Stimulated activated memory B cell treated with anti-CD40 and anti-IgM and Interleukin-4, amounts not matched to agents 10 μg/mL and 1 μg/mL and 100 μg/mL, for 72 hours (primary cell): ENCODE data around the gene RPL3.

Experiments used
- ATAC-seq: fragments of 150-1000 bp; cut with Tn5 transposase; 2 replicates; pipeline ENCODE4 v1.10.0; 2021
- H3K27ac Mint-ChIP-seq: one replicate; pipeline ENCODE4 v1.8.0; 2022; ENCODE audit warnings: mild to moderate bottlenecking, mixed read lengths
- H3K27me3 Mint-ChIP-seq: one replicate; pipeline ENCODE4 v1.8.0; 2022; ENCODE audit warnings: mixed read lengths
- H3K36me3 Mint-ChIP-seq: one replicate; pipeline ENCODE4 v1.8.0; 2022; ENCODE audit warnings: mixed read lengths
- H3K4me1 Mint-ChIP-seq: one replicate; pipeline ENCODE4 v1.8.0; 2022; ENCODE audit warnings: mixed read lengths
- H3K4me3 Mint-ChIP-seq: one replicate; pipeline ENCODE4 v1.8.0; 2022; ENCODE audit warnings: mild to moderate bottlenecking, moderate library complexity, mixed read lengths
- H3K9me3 Mint-ChIP-seq: one replicate; pipeline ENCODE4 v1.8.0; 2022; ENCODE audit warnings: mixed read lengths

RPL3 gene

DNA sequence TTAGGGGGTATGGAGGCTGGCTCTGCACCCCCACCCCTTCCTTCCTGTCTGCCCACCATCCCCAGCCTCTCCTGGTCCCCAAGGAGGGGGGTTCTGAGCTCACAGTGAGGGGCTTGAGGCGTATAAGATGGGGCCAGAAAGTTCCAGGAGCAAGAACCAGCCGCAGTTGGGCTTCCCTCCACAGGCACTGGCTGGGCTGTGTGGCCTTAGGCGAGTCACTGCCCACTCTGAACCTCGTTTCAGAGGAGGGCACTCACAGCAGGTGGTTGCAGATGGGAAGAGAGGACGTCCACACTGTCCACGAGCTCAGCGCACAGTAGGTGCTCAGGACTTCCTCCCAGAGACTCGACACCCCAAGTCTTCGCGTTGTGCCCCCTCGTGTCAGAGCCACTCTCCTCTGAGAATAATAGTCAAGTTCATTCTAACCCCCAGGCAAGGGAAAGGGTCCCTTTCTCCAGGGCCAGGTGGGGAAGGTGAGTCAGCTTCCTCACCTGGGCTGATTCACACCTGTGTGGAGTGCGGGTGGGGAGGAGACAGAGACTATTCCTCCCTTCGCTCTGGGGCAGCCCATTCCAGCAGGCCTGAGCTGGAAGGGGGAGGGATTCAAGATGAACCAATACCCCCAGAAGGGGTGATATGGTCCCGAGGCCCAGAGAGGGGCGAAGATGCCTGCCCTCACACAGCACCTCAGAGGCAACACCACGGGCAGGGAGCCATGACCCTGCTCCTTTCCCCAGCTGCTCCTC lies 29.3 kb downstream of the RPL3 start:
- Mint-ChIP-seq H3K4me3 (no peak overlapping the region), H3K9me3 (peaks cover 2% of the 10 kb centered on the region), H3K36me3 (peaks cover 6% of the 10 kb centered on the region), H3K4me1 (peaks cover 29% of the 10 kb centered on the region), H3K27ac (no peak overlapping the region), H3K27me3 (peaks cover 8% of the 10 kb centered on the region)
- ATAC-seq = no peak

DNA sequence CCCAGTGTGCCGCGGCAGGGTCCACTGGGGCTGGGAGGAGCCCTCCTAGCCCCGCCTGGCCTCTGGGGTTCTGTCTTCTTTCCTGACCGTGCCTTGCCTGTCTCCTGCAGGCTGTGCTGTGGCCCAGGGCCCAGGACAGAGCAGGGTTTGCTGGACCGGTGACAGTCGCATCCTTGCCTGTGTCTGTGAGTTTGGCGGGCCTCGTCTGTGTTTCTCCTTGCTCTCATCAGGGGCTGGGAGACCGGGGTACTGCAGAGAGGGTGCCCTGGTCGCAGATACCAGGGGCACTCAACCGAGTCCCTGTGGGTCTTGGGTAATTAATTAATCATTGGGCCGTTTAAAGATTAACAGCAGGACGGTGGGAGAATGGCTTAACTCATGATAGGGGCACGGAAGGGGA lies 29.9 kb downstream of the RPL3 start:
- Mint-ChIP-seq H3K4me3 (no peak overlapping the region), H3K27ac (no peak overlapping the region), H3K9me3 (peaks cover 2% of the 10 kb centered on the region), H3K4me1 (peaks cover 29% of the 10 kb centered on the region), H3K36me3 (peaks cover 6% of the 10 kb centered on the region), H3K27me3 (peaks cover 4% of the 10 kb centered on the region)
- ATAC-seq = no peak

DNA sequence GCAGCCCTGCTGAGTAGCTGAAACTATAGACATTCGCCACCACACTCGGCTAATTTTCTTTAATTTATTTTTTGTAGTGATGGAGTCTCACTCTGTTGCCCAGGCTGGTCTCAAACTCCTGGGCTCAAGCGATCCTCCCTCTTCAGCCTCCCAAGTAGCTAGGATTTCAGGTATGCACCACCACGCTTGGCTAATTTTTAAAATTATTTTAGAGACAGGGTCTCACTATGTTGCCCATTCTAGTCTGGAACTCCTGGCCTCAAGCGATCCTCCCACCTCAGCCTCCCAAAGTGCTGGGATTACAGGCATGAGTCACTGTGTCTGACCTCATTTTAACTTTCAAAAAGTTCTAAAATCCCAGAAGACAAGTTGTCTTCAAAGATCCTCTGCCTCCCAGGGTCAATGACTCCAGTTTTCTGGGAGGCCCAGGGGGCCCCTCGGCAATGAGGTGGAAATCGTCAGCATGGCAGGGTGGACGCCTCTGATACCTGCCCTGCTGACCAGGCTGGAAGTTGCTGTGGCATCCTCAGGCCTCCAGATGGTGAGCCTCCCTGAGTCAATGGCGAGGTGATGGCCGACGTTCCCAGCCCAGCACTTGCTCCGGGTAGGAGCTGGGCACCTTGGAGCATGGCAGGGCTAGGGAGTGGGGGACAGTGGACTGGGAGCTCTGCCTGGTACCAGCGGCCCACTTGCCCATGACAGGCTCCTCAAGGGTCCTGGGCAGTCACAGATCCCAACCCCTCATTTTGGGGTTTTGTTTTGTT lies 31.1 kb downstream of the RPL3 start:
- Mint-ChIP-seq H3K36me3 (peaks cover 6% of the 10 kb centered on the region), H3K27ac (peak overlapping the region; percentile 84), H3K4me3 (no peak overlapping the region), H3K27me3 (no peaks in the 10 kb centered on the region), H3K4me1 (peaks cover 29% of the 10 kb centered on the region), H3K9me3 (peaks cover 2% of the 10 kb centered on the region)
- no peak for ATAC-seq

DNA sequence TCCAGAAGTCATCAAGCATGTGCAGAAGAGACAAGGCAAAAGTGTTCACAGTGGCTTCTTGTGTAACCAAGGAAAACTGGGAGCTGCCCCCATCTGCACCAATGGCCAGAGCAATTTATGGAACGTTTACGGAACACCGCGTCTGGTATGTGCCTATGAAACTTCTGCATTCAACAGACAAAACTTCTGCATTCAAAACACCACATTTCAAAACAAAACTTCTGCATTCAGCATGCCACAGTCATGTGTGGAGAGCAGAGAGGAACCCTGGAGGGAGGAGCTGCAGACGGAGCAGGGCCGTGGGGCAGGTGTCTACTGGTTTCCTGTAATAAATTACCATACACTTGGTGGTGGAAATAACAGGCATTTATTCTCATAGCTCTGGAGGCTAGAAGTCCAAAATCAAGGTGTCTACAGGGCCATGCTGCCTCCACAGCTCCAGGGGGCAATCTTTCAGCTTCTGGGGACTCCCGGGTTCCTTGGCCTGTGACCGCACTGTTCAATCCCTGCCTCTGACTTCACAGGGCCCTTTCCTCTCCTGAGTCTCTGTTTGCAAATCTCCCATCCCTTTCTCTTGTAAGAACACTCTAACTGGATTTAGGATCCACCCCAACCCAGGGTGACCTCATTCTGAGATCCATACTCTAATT lies 32.2 kb downstream of the RPL3 start:
- H3K9me3 Mint-ChIP-seq = peaks cover 2% of the 10 kb centered on the region
- H3K27ac Mint-ChIP-seq = peak overlapping the region; percentile 84
- ATAC-seq = peak; percentile 90
- peaks cover 6% of the 10 kb centered on the region for H3K36me3 Mint-ChIP-seq
- peaks cover 11% of the 10 kb centered on the region for H3K27me3 Mint-ChIP-seq
- peak overlapping the region; percentile 0 for H3K4me3 Mint-ChIP-seq
- peaks cover 33% of the 10 kb centered on the region for H3K4me1 Mint-ChIP-seq

DNA sequence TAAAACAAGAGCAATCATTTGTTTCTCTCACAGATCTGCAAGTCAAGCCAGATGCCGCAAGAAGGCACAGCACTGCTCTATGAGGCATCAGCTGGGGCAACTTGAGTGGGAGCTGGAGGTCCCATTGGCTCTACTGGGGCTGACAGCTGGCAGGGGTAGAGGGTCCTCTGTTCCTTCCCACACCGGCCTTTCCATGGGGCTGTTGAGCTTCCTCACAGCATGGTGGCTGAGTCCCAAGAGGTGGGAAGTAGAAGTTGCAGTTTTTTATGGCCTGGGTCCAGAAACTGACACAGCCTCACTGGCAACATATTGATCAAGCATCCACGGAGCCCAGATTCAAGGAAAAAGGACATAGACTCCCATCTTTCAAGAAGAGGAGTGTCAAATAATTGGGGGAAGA lies 34.4 kb downstream of the RPL3 start:
- H3K4me3 Mint-ChIP-seq = no peak overlapping the region
- peaks cover 6% of the 10 kb centered on the region for H3K36me3 Mint-ChIP-seq
- no peak overlapping the region for H3K27ac Mint-ChIP-seq
- peaks cover 33% of the 10 kb centered on the region for H3K4me1 Mint-ChIP-seq
- peaks cover 2% of the 10 kb centered on the region for H3K9me3 Mint-ChIP-seq
- ATAC-seq = no peak
- H3K27me3 Mint-ChIP-seq = peaks cover 13% of the 10 kb centered on the region

DNA sequence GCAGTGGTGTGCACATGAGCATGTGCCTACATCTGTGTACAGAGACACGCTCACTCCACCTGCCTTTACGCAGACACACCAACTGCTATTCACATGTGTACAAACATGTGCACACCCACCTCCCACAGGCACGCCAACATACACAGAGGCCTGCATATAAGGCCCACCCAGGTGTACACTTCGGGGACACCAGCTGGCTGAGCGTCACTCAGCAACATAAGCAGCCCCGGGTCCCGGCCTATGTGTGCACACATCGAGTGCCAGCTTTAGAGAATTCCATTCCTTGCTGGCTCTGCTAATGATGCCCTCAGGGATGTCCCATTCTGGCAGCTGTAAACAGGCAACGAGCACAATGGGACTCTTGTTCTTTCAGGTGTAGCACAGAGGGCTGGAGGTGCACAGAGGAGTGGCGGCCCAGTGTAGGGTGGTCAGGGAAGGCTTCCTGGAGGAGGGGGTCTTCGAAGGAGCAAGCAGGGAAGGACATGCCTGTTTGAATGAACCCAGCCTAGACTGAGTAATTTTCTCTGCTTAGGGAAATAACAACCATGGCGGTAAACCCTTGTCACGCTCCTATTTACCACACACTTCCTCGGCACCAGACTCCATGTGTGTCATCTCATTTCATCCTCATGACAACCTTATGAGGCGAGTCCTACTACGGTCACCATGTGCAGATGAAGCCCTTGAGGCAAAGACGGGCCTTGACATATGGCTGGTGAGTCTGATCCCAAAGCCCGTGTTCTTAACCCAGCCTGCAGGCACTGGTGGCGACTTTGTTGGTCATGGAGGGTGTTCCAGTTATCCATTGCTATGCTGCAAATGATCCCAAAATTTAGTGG lies 35.1 kb downstream of the RPL3 start:
- H3K27me3 Mint-ChIP-seq = peaks cover 16% of the 10 kb centered on the region
- H3K36me3 Mint-ChIP-seq = peaks cover 6% of the 10 kb centered on the region
- peaks cover 33% of the 10 kb centered on the region for H3K4me1 Mint-ChIP-seq
- H3K4me3 Mint-ChIP-seq = no peak overlapping the region
- no peak for ATAC-seq
- no peak overlapping the region for H3K27ac Mint-ChIP-seq
- H3K9me3 Mint-ChIP-seq = peaks cover 2% of the 10 kb centered on the region

DNA sequence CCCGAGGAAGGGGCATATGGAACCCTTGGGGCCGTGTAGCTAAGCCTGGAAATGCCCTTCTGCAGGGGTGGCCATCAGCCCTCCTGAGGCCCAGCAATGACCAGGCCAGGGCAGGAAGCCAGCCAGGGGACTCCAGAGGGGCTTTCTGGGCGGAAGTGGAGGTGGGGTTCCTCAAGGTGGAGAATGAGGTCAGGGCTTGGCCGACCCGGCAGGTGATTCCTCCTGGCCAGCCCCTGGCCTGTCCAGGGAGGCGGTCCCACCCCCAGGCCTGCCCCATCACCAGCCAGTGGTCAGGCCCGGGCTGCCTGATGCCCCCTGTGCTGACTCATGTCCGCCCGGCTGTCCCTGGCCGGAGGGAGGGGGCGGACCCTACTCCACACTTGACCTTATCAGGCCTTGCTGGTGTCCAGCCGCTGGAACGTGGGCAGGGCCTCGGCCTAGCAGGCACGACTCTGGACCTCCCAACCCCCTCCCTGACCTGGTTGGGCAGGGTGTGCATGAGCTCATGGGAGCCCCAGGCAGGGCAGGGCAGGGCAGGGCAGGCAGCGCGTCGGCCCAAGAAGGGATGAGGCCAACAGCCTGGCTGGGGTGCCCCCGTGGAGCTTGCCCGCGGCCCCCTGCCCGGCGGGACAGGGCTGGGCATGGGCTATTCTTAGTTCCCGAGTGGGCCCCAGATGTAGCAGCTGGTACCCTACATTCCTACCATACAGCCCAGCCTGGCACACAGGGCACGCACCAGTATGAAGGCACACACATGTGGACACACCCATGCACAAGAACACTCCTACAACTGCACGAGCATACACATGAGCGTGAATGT lies 35.9 kb downstream of the RPL3 start:
- Mint-ChIP-seq H3K27me3 (peaks cover 23% of the 10 kb centered on the region), H3K36me3 (peaks cover 6% of the 10 kb centered on the region), H3K27ac (peak overlapping the region; percentile 55), H3K9me3 (peaks cover 2% of the 10 kb centered on the region), H3K4me1 (peaks cover 33% of the 10 kb centered on the region), H3K4me3 (no peak overlapping the region)
- ATAC-seq = no peak

DNA sequence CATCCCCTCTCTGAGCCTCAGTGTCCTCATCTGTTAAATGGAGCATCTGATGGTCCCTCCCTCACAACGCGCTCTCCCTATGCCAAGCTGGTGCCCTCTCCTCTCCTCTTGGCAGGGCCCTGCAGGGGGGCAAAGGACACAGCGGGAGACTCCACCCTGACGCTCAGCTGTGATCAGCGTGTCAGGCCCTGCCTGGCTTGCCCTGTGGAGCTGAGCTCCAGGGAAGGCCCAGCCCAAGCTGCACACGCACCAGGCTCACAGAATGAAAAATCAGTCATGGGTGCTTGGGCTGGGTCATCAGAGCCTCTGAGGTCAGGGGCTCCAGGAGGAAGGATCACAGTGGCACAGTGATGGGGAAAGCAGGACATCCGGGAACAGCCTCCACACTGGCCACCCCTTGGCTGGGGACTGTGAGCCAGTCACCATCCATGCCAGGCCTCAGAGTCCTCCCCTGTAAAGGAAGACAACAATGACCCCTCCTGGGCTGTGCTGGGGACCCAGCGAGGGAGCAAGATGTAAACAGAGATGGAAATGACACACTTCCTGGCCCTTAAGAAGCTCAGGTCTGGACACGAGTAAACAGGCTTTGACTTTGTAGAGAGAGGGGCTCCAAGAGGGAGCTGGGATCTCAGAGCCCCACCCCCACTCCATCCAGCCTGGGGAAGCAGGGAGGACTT lies 36.6 kb downstream of the RPL3 start:
- Mint-ChIP-seq H3K4me3 (no peak overlapping the region), H3K36me3 (peaks cover 6% of the 10 kb centered on the region), H3K4me1 (peaks cover 32% of the 10 kb centered on the region), H3K27ac (peak overlapping the region; percentile 55), H3K27me3 (peaks cover 24% of the 10 kb centered on the region), H3K9me3 (peaks cover 2% of the 10 kb centered on the region)
- no peak for ATAC-seq

DNA sequence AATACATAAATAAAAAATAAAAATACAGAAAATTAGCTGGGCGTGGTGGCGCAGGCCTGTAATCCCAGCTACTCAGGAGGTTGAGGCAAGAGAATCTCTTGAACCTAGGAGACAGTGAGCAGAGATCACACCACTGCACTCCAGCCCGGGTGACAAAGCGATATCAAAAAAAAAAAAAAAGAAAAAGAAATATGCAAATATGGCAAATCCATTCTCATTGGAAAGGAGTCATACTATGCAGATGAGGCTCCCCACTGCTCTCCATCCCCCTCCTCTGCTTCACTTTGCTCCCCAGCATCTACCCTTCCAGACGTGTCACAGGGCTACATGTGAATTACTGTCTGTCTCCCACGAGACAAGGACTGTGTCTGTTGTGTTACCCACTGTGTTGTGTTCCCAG lies 38.3 kb downstream of the RPL3 start:
- no peak for ATAC-seq
- Mint-ChIP-seq H3K4me3 (no peak overlapping the region), H3K36me3 (peaks cover 6% of the 10 kb centered on the region), H3K27me3 (peaks cover 40% of the 10 kb centered on the region), H3K9me3 (peaks cover 5% of the 10 kb centered on the region), H3K4me1 (peaks cover 28% of the 10 kb centered on the region), H3K27ac (no peak overlapping the region)

DNA sequence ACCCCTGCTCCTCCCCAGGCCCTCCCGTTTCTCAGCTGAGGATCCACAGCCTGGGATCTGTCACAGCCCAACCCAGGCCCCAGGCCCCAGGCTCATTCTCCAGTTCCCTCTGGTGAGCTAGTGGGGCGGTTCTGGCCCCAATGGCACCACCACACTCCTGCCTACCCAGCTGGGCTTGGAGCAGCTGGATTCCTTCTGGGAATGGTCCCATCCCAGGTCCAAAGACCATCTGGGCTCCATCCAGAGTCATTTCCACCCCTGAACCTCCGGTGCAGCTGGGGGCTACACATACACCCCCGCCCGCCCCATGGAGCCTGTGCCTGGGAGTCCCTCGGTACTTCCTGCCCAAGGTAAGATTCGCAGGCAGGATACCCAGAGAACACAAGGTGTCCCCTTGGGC lies 39.2 kb downstream of the RPL3 start:
- peaks cover 49% of the 10 kb centered on the region for H3K27me3 Mint-ChIP-seq
- no peak overlapping the region for H3K27ac Mint-ChIP-seq
- peaks cover 26% of the 10 kb centered on the region for H3K4me1 Mint-ChIP-seq
- no peak overlapping the region for H3K4me3 Mint-ChIP-seq
- no peaks in the 10 kb centered on the region for H3K36me3 Mint-ChIP-seq
- no peak for ATAC-seq
- H3K9me3 Mint-ChIP-seq = peaks cover 3% of the 10 kb centered on the region

DNA sequence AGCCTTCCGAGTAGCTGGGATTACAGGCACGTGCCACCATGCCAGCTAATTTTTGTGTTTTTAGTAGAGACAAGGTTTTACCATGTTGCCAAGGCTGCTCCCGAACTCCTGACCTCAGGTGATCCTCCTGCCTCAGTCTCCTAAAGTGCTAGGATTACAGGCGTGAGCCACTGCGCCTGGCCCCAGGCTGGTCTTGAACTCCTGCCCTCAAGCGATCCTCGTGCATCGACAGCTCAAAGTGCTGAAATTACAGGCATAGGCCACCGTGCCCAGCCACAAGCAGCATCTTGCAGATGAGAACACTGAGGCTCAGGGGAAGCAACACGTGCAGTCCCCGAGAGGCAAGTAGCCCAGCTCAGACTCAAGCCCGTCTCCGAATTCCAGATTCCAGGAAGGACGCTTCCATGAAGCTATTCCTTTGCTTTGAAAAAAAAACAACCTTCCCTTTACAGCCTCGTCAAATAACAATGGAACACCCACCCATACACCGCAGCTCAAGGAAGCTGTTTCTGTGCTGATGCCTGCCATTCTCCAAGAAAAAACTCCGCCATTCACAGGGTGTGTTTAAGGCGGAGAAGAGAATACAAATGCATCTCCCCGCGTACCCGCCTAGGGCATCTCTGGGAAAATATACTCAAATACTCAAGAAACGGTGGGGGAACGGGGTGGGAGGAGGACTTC lies 40.1 kb downstream of the RPL3 start:
- Mint-ChIP-seq H3K4me3 (no peak overlapping the region), H3K27ac (no peak overlapping the region), H3K36me3 (no peaks in the 10 kb centered on the region), H3K27me3 (peaks cover 52% of the 10 kb centered on the region), H3K4me1 (peaks cover 26% of the 10 kb centered on the region), H3K9me3 (peaks cover 3% of the 10 kb centered on the region)
- no peak for ATAC-seq

DNA sequence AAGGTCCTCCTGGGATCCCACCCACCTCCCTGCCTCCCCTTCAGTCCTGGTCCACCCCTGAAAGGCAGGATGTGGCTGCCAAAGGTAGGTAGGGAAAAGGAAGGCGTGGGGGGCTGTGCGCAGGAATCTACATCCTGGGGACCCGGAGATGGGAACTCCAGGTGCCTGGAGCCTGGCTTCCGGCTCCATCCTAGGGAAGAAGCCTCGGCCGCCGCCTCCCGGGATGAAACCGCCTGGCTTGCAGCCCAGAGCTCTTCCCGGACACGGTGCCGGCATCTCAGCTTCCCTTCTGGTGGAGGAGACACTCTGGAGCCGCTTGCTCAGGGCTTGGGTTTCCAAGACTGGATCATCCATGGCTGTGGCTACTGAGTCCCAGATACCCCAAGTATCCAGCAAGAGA lies 41.4 kb downstream of the RPL3 start:
- ATAC-seq = no peak
- Mint-ChIP-seq H3K27me3 (peaks cover 61% of the 10 kb centered on the region), H3K4me1 (peaks cover 24% of the 10 kb centered on the region), H3K36me3 (no peaks in the 10 kb centered on the region), H3K27ac (no peak overlapping the region), H3K9me3 (peaks cover 3% of the 10 kb centered on the region), H3K4me3 (no peak overlapping the region)

DNA sequence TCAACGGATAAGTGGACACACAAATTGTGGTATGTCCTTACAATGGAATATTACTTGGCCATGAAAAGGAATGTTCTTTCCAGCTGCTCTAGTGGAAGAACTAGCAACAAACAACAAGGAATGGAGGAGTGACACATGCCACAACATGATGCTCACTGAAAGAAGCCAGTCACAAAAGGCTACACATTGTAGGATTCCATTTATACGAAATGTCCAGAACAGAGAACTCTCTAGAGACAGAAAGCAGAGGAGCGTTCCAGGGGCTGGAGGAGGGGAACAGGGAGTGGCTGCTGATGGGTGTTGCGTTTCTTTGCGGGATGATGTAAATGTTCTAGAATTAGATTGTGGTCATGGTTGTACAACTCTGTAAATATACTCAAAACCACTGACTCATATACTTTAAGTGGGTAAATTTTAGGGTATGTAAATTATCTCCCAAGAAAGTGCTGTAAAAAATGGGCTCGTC lies 42.2 kb downstream of the RPL3 start:
- H3K27me3 Mint-ChIP-seq = peaks cover 53% of the 10 kb centered on the region
- no peak overlapping the region for H3K4me3 Mint-ChIP-seq
- ATAC-seq = no peak
- H3K27ac Mint-ChIP-seq = no peak overlapping the region
- no peaks in the 10 kb centered on the region for H3K36me3 Mint-ChIP-seq
- peaks cover 3% of the 10 kb centered on the region for H3K9me3 Mint-ChIP-seq
- peaks cover 15% of the 10 kb centered on the region for H3K4me1 Mint-ChIP-seq
